ENCODE results near the gene SHMT2. TPM values are rescaled to one million over a fixed set of nuclear protein-coding genes. Genes with fewer than 3 reads are reported as not detected.

The SHMT2 gene
- total RNA-seq, 1 donor from 2014 or later: 90.2 TPM

DNA sequence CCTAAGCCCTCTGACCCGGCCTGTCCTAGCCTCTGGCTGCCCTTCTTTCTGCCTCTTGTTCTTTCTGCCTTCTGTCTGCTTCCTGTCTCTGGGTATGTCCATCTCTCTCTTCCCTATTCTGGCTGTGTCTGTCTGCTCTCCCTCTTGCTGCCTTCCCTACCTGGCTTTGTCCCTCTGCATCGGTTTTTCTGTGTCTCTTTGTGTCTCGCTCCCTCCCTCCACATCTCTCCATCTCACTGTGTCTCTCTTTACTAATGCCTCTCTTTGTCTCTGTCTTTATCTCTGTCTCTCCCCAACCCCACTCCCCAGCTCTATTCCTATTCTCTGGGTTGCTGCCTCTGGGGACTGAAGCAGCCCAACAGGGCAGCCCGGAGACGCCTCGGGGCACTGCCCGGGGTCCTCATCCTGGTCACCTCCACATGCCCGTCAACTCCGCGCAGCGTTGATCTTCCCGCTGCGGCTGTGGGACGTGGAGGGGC lies 10.1 kb downstream of the SHMT2 start:
- peaks cover 63% of the 10 kb centered on the region for H3K4me1 ChIP-seq
- no peak for TF ChIP-seq EZH2phosphoT487 (IDR thresholded peaks at IDR 0.05)
- TF ChIP-seq, protein P1, sequence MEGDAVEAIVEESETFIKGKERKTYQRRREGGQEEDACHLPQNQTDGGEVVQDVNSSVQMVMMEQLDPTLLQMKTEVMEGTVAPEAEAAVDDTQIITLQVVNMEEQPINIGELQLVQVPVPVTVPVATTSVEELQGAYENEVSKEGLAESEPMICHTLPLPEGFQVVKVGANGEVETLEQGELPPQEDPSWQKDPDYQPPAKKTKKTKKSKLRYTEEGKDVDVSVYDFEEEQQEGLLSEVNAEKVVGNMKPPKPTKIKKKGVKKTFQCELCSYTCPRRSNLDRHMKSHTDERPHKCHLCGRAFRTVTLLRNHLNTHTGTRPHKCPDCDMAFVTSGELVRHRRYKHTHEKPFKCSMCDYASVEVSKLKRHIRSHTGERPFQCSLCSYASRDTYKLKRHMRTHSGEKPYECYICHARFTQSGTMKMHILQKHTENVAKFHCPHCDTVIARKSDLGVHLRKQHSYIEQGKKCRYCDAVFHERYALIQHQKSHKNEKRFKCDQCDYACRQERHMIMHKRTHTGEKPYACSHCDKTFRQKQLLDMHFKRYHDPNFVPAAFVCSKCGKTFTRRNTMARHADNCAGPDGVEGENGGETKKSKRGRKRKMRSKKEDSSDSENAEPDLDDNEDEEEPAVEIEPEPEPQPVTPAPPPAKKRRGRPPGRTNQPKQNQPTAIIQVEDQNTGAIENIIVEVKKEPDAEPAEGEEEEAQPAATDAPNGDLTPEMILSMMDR (IDR thresholded peaks at IDR 0.05): no peak
- no peak for TF ChIP-seq EZH2 (IDR thresholded peaks at IDR 0.05)
- peaks cover 84% of the 10 kb centered on the region for H3F3A ChIP-seq (ENCODE audit: low read depth)
- H3K27me3 ChIP-seq: peaks cover 98% of the 10 kb centered on the region
- Mint-ChIP-seq H3K27ac (no peak overlapping the region), H3K4me1 (peaks cover 51% of the 10 kb centered on the region), H3K4me3 (peak overlapping the region; percentile 86), H3K9me3 (no peaks in the 10 kb centered on the region), H3K36me3 (peaks cover under 1% of the 10 kb centered on the region), H3K27me3 (ENCODE audit: insufficient read depth, low read depth) (peaks cover 69% of the 10 kb centered on the region)
- peaks cover 53% of the 10 kb centered on the region for H4K20me1 ChIP-seq (ENCODE audit: low read depth)
- no peak for DNase-seq (ENCODE audit: low spot score)
- H3K9ac ChIP-seq: no peak overlapping the region
- H2AFZ ChIP-seq (replicated peaks): no peak overlapping the region
- H3K36me3 ChIP-seq: no peaks in the 10 kb centered on the region
- peak overlapping the region; percentile 54 for H3K4me3 ChIP-seq
- H3K4me2 ChIP-seq: peak overlapping the region; percentile 98
- H3K79me2 ChIP-seq (ENCODE audit: low read depth): no peaks in the 10 kb centered on the region
- no peaks in the 10 kb centered on the region for H3K9me3 ChIP-seq (ENCODE audit: low read depth)
- no peak overlapping the region for H3K27ac ChIP-seq

DNA sequence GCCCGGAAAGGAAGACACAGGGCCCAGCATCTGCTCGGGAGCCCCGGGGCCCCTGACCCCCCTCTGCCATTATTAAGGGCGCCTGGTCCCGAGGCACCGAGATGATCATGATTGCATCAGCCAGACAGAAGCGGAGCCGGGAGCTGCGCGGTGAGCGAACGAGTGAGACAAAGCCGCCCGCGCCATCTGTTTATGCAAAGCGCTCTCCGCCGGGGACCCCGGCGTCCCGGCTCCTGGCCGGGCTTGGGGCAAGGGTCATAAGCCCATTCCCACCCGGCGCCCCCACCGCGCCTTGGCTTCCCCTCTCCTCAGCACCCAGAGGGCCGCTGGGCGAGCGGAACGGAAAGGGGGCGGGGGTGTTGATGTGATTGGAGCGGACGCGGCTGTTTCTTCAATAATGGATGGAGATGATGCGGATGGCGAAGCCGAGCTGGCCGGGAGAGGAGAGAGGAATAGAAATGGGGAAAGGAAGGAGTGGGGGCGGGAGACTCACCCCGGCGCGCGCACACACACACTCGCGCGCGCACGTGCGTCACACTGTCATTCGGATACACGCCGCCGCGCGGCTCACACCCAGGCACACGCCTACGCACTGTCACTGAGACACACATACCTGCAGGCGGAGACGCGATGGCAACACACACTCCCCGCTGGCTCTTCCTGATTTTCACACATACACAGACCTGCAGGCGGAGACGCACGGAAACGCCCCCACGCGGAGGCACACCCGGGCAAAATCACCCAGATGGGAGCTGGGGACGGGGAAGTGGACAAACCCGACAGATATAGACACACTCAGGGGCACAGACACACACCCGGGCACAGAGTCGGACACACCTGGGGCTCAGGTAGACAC lies 10.8 kb downstream of the SHMT2 start:
- Mint-ChIP-seq H3K27me3 (ENCODE audit: insufficient read depth, low read depth) (peaks cover 72% of the 10 kb centered on the region), H3K36me3 (no peaks in the 10 kb centered on the region), H3K4me1 (peaks cover 53% of the 10 kb centered on the region), H3K27ac (no peak overlapping the region), H3K9me3 (no peaks in the 10 kb centered on the region), H3K4me3 (peak overlapping the region; percentile 86)
- peak overlapping the region; percentile 98 for H3K4me2 ChIP-seq
- H4K20me1 ChIP-seq (ENCODE audit: low read depth): peaks cover 51% of the 10 kb centered on the region
- H3K79me2 ChIP-seq (ENCODE audit: low read depth): no peaks in the 10 kb centered on the region
- H3K4me1 ChIP-seq: peaks cover 56% of the 10 kb centered on the region
- TF ChIP-seq EZH2 (IDR thresholded peaks at IDR 0.05) (peak; percentile 95), EZH2phosphoT487 (IDR thresholded peaks at IDR 0.05) (peak; percentile 82)
- TF ChIP-seq, protein P1 (IDR thresholded peaks at IDR 0.05): no peak
- no peak overlapping the region for H3K9ac ChIP-seq
- no peaks in the 10 kb centered on the region for H3K9me3 ChIP-seq (ENCODE audit: low read depth)
- peaks cover 89% of the 10 kb centered on the region for H3F3A ChIP-seq (ENCODE audit: low read depth)
- peak overlapping the region; percentile 54 for H3K4me3 ChIP-seq
- H3K27ac ChIP-seq: no peak overlapping the region
- no peak overlapping the region for H2AFZ ChIP-seq (replicated peaks)
- H3K36me3 ChIP-seq: no peaks in the 10 kb centered on the region
- H3K27me3 ChIP-seq: peaks cover 91% of the 10 kb centered on the region
- DNase-seq (ENCODE audit: low spot score): peak; percentile 68

DNA sequence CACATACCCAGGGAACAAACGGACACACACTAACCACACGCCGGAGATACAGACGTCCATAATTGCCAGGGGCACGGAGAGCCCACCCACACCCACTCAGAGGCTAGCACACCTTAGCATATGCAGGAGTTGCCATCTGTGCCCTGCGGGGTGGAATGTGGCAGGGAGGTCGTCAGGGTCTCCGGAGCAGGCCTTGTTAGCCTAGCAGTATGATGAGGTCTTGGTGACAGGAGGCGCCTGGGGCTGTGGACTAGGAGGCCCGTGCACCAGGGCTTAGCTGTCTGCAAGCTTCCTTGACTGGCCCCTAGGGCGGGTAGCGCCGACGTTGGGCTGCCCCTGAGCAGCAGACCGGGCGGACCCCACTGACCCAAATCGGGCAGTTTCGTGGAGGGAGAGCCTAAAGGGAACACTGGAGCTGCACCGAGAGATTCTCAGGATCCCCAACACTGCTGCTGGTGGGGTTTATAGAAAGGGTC lies 11.5 kb downstream of the SHMT2 start:
- Histone ChIP-seq H3K4me1 (peaks cover 50% of the 10 kb centered on the region), H3F3A (ENCODE audit: low read depth) (peaks cover 82% of the 10 kb centered on the region), H3K4me3 (no peak overlapping the region), H3K79me2 (ENCODE audit: low read depth) (no peaks in the 10 kb centered on the region), H3K9ac (no peak overlapping the region), H2AFZ (replicated peaks) (no peak overlapping the region), H3K36me3 (no peaks in the 10 kb centered on the region), H3K4me2 (peak overlapping the region; percentile 98), H4K20me1 (ENCODE audit: low read depth) (peaks cover 45% of the 10 kb centered on the region), H3K27ac (no peak overlapping the region), H3K9me3 (ENCODE audit: low read depth) (no peaks in the 10 kb centered on the region), H3K27me3 (peaks cover 84% of the 10 kb centered on the region)
- H3K36me3 Mint-ChIP-seq: no peaks in the 10 kb centered on the region
- TF ChIP-seq, protein P1 (IDR thresholded peaks at IDR 0.05): peak; percentile 22
- no peak for TF ChIP-seq EZH2phosphoT487 (IDR thresholded peaks at IDR 0.05)
- peak; percentile 32 for TF ChIP-seq EZH2 (IDR thresholded peaks at IDR 0.05)
- no peak overlapping the region for H3K27ac Mint-ChIP-seq
- H3K4me1 Mint-ChIP-seq: peaks cover 48% of the 10 kb centered on the region
- peak overlapping the region; percentile 86 for H3K4me3 Mint-ChIP-seq
- H3K9me3 Mint-ChIP-seq: no peaks in the 10 kb centered on the region
- H3K27me3 Mint-ChIP-seq (ENCODE audit: insufficient read depth, low read depth): peaks cover 72% of the 10 kb centered on the region
- DNase-seq (ENCODE audit: low spot score): peak; percentile 72
